SK-MEL-5 (cell line): ENCODE measurements around the gene PACSIN2. TPM values are rescaled to one million over a fixed set of nuclear protein-coding genes. Genes with fewer than 3 reads are reported as not detected.

Source experiments
- DNase-seq: peaks from one replicate; pipeline ENCODE4 v3.0.0-alpha.2; 2016; ENCODE audit warnings: low read depth, low spot score
- in situ Hi-C: cut with HindIII; loops from 2 replicates; pipeline ENCODE4 v1.10.0; 2016; ENCODE audit warnings: low sequenced_read_pairs, high pct_unique_total_duplicates, low pct_unique_long_range_greater_than_20kb
- total RNA-seq: library from RNA; depleted of rRNA; stranded (reverse); fragments of >200 nt; shearing (Covaris generic); gene quantifications from 2 replicates; pipeline ENCODE4 v1.2.3, GENCODE V29; 2014

PACSIN2 gene
- total RNA-seq, 1 experiment from 2014 or later = 210 TPM

DNA sequence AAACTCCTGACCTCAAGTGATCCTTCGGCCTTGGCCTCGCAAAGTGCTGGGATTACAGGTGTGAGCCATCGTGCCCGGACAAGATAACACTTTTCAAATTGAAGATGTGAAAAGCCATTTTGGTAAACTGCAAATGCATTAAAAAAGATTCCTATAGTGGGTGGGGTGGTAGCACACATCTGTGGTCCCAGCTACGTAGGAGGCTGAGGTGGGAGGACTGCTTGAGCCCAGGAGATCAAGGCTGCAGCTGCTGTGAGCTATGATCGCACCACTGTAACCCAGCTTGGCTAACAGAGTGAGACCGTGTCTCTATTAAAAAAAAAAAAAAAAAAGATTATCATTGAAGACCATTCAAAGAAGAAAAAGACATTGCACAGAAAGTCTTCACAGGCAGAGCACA lies 140.9 kb downstream of the PACSIN2 start:
- no peak for DNase-seq

DNA sequence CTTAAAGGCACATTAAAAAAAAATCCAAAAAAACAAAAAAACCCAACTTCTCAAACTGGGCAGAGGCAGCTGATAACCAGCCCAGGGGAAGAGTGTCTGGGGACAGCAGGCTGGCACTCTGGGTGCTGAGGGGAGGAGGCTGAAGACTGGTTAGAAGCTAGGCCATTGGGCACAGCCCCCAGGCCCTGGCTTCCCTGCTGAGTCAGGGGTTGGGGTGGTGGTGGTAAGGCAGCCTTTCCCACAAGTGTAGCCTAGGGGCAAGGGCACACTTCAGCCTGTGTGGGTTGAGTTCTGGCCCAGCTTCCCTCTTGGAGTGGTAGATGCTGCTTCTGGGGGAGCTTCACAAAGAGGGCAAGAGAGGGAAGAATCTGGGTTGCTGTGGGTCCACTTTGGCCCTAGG lies 141.6 kb downstream of the PACSIN2 start:
- DNase-seq = no peak
- in situ Hi-C loops = no loop called here

More for the DNA sequence above, 140.9 kb downstream of the PACSIN2 start:
- in situ Hi-C loops = no loop called here

DNA sequence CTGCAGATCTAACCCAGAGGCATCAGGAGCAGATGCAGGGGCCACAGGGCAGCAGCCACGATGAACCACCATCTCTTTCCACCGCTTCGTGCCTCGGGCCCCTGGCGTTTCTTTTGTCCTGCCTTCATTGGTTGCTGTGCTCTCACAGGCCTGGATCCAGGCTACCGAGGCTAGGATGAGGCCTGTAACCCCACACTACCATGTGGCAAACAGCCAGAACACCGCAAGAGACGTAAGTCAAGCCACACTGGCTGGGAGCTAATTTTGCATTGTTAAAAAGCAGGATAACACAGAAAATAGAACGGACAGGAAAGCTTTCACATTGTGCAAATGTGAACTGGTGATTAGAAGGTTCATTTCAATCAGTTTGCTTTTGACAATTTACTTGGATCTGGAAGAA lies 142.1 kb downstream of the PACSIN2 start:
- DNase-seq = no peak
- in situ Hi-C loops = no loop called here

DNA sequence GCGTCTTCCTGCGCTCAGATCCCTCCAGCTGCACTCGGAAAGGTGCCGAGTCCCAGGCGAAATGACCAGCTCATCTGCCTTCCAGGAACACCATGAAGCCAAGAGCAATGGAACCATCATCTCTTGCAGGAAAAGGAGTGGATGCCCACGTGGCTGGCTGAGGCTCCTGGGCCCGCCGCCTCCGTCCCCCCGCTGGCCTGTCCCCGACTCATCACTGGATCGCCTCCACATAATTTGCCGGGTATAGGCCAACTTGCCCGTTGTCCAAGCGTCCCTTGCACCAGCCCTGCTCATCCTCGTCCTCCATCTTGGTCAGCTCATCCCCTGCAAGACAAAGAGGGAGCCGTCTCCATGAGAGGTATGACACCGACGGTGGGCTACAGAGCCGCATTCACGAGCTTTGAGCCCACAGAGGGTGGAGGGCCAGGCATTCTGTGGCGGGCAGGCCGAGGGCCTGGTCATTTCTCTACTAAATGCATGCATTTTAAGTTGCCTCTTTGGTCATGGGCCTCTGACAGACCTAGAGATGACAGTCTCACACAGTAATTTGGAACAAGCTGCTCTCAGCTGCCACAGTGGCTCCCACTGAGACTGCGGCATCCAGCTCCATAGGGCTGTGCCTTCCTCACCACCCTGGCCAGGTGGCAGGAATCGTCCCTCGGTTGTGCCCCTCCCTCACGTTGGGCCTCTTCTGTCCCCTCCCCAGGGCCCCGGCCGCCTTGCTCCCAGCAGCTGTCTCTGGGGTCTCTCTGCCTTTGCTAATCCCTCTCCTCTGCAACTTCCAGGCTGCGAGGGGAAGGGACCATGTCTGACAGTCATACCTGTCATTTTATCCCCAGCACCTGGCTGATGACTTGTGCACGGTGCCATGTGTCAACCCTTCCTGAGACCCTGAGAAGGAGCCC lies 143.6 kb downstream of the PACSIN2 start:
- in situ Hi-C loops = no loop called here
- DNase-seq = no peak

DNA sequence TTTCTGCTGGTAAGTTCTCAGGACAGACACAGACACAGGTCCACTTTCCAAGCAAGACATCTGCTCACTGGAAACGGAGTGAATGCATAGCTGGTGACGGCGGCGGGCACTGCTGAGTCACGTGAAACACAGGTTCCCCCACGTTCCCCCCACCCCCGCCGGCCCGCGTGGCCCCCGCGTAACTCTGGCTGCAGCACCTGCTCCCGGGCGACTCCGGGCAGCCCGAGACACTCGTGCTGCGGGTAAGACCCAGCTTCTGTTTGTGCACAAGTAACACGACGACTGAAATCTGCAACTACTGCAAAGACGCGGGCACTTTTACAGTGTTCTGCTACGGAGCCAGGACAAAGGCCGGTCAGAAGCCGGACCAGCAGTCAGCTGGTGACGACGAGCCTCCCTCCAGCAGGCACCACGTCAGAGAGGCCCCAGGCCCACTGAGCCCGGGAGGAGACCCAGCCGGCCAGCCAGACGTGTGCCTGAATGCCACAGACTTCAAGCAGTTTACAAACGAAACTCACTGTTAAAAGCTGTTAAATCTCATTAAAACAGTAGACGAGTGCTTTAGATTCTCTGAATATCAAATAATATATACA lies 145.0 kb downstream of the PACSIN2 start:
- in situ Hi-C loops = no loop called here
- DNase-seq = no peak

DNA sequence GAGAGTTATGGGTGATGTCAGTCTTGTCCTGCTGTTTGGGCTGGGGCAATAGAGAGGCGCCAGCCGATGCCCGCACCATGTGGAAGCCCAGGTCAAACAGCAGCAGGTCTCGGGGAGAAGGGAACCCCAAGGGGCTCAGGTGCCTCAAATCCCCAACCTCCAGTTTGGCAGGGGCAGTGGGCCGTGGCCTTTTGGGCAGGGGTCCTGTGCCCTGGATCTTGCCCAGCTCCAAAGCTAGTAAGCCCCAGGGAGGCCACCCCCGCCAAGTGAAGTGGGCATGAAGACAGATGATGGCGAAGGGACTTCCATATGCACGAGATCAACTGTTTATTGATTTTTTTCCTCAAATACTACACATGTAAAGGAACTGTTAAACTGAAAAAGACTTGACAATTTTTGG lies 145.5 kb downstream of the PACSIN2 start:
- in situ Hi-C loops = no loop called here
- no peak for DNase-seq

DNA sequence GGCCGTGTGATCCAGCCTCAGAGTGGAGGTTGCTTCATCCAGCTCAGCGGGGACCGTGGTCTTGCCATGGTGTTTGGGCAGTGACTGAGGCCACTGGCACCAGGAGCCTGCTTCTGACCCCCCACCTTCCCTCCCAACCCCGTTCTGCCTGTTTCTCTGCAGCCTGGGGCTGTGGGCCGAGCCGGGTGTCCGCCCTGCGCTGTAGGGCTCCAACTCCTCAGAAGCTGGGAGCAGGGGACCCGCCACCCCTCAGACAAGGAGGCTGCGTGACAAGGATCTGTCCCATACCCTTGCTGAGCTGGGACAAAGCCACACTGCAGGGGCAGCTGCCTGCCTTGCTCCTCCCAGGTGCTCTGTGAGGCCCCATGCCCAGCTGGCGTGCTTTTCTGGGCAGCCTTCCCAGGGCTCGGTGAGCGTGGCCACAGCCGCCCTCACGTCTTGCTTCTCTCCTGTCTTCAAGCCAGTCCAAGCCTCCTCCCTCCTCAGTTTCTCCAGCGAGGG lies 146.1 kb downstream of the PACSIN2 start:
- in situ Hi-C loops = no loop called here
- DNase-seq = no peak

DNA sequence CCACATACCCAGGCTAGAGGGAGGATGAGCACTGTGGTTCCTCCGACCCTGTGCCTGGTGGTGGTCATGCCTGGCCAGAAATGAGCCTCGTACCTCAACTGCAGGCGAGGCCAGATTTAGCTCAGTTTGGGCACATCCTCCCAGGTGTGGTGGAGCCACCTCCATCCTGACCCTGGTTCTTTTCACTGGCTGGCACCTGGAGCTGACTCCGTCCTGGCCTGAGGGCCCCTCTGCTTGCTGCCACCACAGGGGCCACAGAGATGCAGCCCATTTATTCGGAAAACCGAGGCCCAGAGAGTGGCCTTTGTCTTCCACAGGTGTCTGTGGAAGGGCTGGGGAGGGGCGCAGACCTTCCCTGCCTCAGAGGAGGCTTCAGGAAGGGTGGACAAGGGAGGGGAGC lies 148.8 kb downstream of the PACSIN2 start:
- DNase-seq = no peak
- in situ Hi-C loops = no loop called here

DNA sequence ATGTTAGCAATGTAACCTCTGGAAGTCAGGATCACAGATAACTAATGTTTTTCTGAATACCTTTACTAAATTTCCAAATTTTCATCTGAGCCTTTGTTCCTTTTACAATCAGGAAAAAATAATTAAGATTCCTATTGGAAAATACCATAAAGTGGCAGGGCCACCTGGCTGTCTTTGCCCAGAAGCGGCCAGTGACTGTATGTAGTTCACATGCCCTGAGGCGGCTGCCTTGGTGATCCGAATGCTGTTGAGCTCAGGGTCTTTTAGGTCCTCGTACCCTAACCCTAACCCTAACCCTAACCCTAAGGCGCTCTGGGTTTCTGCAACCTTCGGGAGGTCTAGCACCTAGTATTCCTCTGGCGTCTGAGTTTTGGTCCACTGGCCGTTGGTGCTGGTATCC lies 149.4 kb downstream of the PACSIN2 start:
- DNase-seq = no peak
- in situ Hi-C loops = no loop called here

DNA sequence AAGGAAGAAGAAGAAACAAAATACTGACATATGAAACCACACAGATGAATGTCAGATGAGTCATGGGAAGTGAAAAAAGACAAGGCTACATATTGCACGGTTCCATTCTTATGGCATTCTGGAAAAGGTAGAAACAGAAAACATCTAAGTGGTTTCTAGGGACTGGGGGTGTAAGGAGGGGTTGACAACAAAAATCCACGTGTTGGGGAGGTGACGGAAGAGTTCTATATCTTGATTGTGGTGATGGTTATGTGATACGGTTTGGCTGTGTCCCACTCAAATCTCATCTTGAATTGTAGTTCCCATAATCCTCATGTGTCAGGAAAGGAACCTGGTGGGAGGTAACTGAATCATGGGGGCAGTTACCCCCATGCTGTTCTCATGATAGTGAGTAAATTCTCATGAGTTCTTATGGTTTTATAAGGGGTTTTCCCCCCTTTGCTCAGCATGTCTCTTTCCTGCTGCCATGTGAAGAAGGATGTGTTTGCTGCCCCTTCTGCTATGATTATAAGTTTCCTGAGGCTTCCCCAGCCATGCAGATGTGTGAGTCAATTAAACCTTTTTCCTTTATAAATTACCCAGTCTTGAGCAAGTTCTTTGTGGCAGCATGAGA lies 151.5 kb downstream of the PACSIN2 start:
- DNase-seq = peak; percentile 22
- in situ Hi-C loops = no loop called here

DNA sequence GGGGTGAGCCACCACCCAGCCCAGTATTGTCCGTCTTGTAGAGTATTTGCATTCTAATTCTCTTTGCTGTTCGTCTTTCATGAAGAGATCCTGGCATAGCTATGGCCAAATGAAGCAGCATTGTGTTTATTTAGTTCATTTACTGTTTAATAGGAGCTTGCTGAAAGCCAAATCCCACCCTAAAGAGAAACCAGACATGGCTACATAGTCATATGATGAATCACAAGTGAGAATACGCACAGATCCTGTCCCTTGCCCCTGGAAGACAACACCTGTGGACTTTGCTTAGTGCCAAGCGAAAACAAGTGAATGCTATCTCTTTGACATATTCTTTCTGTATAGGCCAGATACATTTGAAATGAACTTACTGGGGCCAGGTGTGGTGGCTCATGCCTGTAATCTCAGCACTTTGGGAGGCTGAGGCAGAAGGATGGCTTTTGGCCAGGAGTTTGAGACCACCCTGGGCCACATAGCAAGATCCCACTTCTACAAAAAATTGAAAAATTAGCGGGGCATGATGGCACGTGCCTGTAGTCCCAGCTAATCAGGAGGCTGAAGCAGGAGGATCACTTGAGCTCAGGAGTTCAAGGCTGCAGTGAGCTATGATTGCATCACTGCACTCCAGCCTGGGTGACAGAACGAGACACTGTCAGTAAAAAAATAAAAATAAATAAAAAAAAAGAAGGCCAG lies 152.8 kb downstream of the PACSIN2 start:
- no peak for DNase-seq
- in situ Hi-C loops = no loop called here

DNA sequence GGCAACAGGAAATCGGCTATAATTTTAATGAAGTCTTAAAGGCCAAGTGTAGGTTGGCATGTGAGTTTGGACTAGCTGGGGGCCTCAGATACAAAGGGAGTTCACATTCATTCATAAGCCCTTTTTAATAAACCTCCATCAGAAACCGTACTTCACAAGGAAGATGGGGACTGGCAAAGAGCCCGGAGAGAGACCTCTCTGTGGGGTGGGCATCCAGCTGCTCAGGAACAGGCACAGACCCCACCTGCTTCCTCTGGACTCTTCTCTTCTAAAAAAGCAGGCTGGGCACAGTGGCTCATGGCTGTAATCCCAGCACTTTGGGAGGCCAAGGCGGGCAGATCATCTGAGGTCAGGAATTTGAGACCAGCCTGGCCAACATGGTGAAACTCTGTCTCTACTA lies 154.0 kb downstream of the PACSIN2 start:
- in situ Hi-C loops = no loop called here
- peak; percentile 28 for DNase-seq

DNA sequence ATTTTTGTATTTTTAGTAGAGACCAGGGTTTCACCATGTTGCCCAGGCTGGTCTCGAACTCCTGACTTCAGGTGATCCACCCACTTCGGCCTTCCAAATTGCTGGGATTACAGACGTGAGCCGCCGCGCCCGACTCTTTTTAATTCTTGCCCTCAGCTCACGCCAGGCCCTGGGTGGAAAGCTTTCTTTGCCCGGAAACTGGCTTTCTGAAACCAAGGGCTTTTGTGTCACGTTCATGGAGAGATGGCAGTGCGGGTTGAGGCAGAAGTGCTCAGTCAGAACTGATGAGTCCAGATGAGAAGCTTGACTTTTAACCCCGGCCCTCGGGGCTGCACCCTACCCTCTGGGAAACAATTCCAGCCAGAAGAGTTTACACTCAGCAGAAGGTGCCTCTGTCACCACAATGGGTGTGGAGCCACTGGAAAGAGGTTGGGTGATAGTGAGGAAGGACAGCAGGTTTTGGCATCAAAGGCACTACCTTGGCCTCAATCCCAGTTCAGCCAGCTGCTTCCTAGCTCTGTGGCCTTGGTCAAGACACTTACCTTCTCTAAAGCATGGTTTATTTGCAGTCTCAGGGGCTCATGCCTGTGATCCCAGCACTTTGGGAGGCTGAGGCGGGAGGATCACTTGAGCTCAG lies 157.0 kb downstream of the PACSIN2 start:
- in situ Hi-C loops = no loop called here
- no peak for DNase-seq

DNA sequence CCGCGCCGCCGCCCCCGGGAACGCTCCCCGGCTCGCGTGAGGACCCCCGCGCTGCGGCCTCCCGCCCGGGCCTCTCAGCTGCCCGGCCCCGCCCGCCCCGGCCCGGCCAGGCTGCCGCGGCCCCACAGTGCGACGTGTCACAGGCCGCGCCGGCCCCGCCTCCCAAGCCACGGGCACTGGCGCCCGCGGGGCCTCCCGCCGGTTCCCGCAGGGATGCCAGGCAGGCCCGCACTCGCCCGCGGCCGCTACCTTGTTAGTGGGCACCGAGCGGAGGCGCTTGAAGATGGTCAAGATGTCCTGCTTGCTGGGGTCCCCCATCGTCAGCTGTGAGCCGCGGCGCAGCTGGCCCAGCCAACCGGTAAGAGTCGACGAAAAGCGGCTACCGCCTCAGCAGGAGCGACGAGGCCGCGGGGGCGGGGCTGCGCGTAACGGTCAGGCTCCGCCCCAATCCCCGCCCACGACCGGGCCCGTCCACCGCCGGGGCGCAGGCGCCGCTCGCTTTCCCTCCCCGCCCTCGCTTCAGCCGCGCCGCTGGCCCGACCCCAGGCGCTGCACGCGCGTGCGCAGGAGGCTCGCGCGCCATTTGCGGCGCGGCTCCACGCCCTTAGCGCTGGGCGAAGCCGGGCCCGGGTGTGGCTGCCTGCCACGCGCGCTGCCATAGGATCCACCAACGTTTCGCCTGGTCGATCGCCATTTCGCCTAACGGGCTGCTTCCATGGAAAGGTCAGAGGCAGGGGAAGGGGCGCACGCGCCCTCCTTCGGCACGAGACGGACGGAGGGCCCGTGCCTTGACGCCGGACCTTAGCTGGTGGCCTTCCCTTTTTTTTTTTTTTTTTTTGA lies 157.9 kb downstream of the PACSIN2 start, which contains the start of gene ARFGAP3:
Gene ARFGAP3, minus strand, starts transcription at position 409 of the 840 bp plus-strand sequence. Its CDS starts 91 bp downstream, at position 318.
- peak; percentile 93 for DNase-seq
- in situ Hi-C loops = no loop called here

DNA sequence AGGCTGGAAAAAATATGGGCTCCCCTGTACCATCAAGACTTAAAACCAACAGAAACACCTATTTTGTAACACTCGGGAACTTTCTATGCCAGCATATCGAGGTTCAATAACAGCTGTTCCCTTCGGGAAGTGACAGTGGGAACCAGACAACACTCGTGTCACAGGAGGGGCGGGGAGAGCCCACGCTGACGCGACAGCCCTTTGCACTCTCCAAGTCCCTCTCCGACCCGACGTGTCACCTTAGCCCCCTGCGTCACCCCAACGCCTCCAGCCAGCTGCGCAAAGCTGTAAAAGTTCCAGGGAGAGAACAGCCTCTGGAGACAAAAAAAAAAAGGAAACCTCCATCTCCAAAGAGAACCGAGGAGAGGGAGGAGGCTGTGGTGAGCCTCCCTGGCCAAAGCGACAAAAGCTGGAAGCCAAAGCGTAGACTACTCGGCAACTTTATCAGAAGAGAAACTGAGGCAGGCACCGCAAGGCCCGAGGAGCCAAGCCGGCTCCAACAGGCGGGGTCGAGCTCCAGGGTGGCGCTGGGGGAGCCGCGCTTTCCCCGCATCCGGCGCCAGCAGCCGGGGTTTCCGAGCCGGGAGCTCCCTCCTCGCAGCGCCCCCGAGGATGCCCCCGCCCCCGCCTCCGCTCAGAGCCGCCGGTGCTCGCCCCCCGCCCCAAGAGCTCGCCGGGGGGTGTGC lies 158.6 kb downstream of the PACSIN2 start:
- DNase-seq = peak; percentile 23
- in situ Hi-C loops = no loop called here

DNA sequence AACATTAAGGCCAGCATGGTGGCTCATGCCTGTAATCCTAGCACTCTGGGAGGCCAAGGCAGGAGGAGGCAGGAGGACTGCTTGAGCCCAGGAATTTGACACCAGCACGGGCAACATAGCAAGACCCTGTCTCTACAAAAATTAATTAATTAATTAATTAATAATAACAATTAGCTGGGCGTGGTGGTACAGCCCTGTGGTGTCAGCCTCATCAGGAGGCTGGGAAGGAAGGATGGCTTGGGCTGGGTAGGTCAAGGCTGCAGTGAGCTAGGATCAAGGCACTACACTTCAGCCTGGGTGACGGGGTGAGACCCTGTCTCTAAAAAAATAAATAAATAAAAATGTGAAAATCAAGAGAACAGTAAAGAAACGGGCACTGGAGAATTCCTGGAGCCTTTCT lies 159.2 kb downstream of the PACSIN2 start:
- DNase-seq = no peak
- in situ Hi-C loops = no loop called here
